ENCODE measurements around the gene SIRT1.

- no peak for TF ChIP-seq CTCF (IDR thresholded peaks at IDR 0.05 in 2 of 3, conservative IDR thresholded peaks at IDR 0.05 in 1 of 3; ENCODE audit: borderline replicate concordance in 1 of 3, insufficient read depth in 1 of 3, low read depth in 2 of 3, low read length in 2 of 3)
- no peak for TF ChIP-seq REST (IDR thresholded peaks at IDR 0.05; ENCODE audit: low read depth)
- TF ChIP-seq EZH2 (IDR thresholded peaks at IDR 0.05): no peak
- no peak for TF ChIP-seq MAX (IDR thresholded peaks at IDR 0.05)
- TF ChIP-seq POLR2AphosphoS5 (IDR thresholded peaks at IDR 0.05; ENCODE audit: low read depth, low read length): no peak
- TF ChIP-seq ZFX (IDR thresholded peaks at IDR 0.05): no peak
- no peak for TF ChIP-seq YY1 (IDR thresholded peaks at IDR 0.05; ENCODE audit: extremely low read depth, insufficient replicate concordance, low read depth, low read length)
- no peak for TF ChIP-seq CEBPB (IDR thresholded peaks at IDR 0.05; ENCODE audit: low read depth)
- no peak for TF ChIP-seq EZH2phosphoT487 (IDR thresholded peaks at IDR 0.05; ENCODE audit: borderline replicate concordance)
- TF ChIP-seq POLR2A (IDR thresholded peaks at IDR 0.05; ENCODE audit: borderline replicate concordance, extremely low read depth, insufficient read depth, insufficient read length): no peak
These were observed 30.4 kb downstream of the SIRT1 start for GRCh38 chr10:67914777-67915340.

Data from HCT116 (cell line).